K562 (cell line): Measurements from ENCODE around the gene IP6K3. TPM values are rescaled to one million over a fixed set of nuclear protein-coding genes. Genes with fewer than 3 reads are reported as not detected.
A peak's percentile ranks its signal among the peaks of the same experiment; 100 is the strongest.

Experiments used
- EP300 ChIP-seq: IDR thresholded peaks from 2 replicates; pipeline ENCODE4 v1.6.1; 2012; ENCODE audit warnings: low read length, improper control_type of control experiment
- HIVEP1 ChIP-seq: fragments of 250-450 bp; sonication (Bioruptor Pico); IDR thresholded peaks from 2 replicates; pipeline ENCODE4 v1.4.0; 2020; ENCODE audit warnings: mild to moderate bottlenecking
- HNRNPK ChIP-seq: fragments of 200-400 bp; formaldehyde crosslinking; IDR thresholded peaks from one replicate; pipeline ENCODE4 v1.6.1; 2018; ENCODE audit warnings: mild to moderate bottlenecking, low read depth, low read length; ENCODE audit not compliant: poor library complexity, severe bottlenecking
- LCOR ChIP-seq: sonication (generic); formaldehyde crosslinking; IDR thresholded peaks from 2 replicates; pipeline ENCODE4 v1.8.0; 2022; ENCODE audit warnings: mild to moderate bottlenecking, missing genetic modification reagents
- MCM2 ChIP-seq: fragments of 450-650 bp; IDR thresholded peaks from 2 replicates; pipeline ENCODE4 v1.6.1; 2017; ENCODE audit warnings: low read depth, mild to moderate bottlenecking
- NCOA2 ChIP-seq, 2 experiments: fragments of 450-650 bp; IDR thresholded peaks; 2 replicates each; pipeline ENCODE4 v1.6.1; 2018; ENCODE audit warnings: mild to moderate bottlenecking in 2 of 2, moderate library complexity in 1 of 2; ENCODE audit not compliant: partially characterized antibody in 2 of 2
- NFIC ChIP-seq: fragments of 450-650 bp; IDR thresholded peaks from 2 replicates; pipeline ENCODE4 v1.6.1; 2017; ENCODE audit warnings: mild to moderate bottlenecking, inconsistent platforms
- PML ChIP-seq: IDR thresholded peaks from 2 replicates; pipeline ENCODE4 v1.6.1; 2012; ENCODE audit warnings: low read length, inconsistent platforms
- ZNF324 ChIP-seq: fragments of 250-450 bp; sonication (Bioruptor Pico); IDR thresholded peaks from 2 replicates; pipeline ENCODE4 v1.4.0; 2020; ENCODE audit warnings: mild to moderate bottlenecking
- ZNF384 ChIP-seq: IDR thresholded peaks from 2 replicates; pipeline ENCODE4 v1.6.1; 2012; ENCODE audit warnings: low read depth, low read length, improper control_type of control experiment
- polyA plus RNA-seq, 8 experiments: library from polyadenylated mRNA; depleted of rRNA in 4 of 8; stranded (reverse) in 5 of 8; unstranded in 3 of 8; fragments of >200 nt; fragmentation: Nextera tagmentation in 2 of 8; fragmentation: Illumina TruSeq in 1 of 8; extraction: Ambion mirVana in 2 of 8; extraction: Trizol in 1 of 8; gene quantifications; 2 replicates each; pipeline versions ENCODE4 v1.2.1 to v1.2.3, GENCODE V29; 2011 to 2014; ENCODE audit warnings: inconsistent platforms in 1 of 8, missing spikeins in 1 of 8
- total RNA-seq, 7 experiments: library from RNA; depleted of rRNA in 6 of 7; stranded (reverse); fragments of >200 nt in 6 of 7; fragmentation: Illumina TruSeq in 2 of 7; extraction: Trizol in 2 of 7; gene quantifications; 2 replicates each; pipeline versions ENCODE4 v1.2.1 to v1.2.3, GENCODE V29; 2011 to 2021; ENCODE audit warnings: low replicate concordance in 1 of 7
- TF ChIP-seq, protein P1 (sequence below): fragments of 250-450 bp; sonication (Bioruptor Pico); IDR thresholded peaks from 2 replicates; pipeline ENCODE4 v1.4.0; 2020; ENCODE audit warnings: borderline replicate concordance
- TF ChIP-seq, protein P2 (sequence below): fragments of 450-650 bp; IDR thresholded peaks from 2 replicates; pipeline ENCODE4 v1.6.1; 2017; ENCODE audit warnings: mild to moderate bottlenecking, moderate library complexity
- TF ChIP-seq, protein P3 (sequence below): sonication (generic); formaldehyde crosslinking; IDR thresholded peaks from 2 replicates; pipeline ENCODE4 v1.8.1; 2023; ENCODE audit warnings: mild to moderate bottlenecking, missing genetic modification reagents

The IP6K3 gene
- total and polyA plus RNA-seq, 9 of the 15 experiments (the other 6 are each of a cell fraction or from before 2014, with no cell fraction given) = not detected

DNA sequence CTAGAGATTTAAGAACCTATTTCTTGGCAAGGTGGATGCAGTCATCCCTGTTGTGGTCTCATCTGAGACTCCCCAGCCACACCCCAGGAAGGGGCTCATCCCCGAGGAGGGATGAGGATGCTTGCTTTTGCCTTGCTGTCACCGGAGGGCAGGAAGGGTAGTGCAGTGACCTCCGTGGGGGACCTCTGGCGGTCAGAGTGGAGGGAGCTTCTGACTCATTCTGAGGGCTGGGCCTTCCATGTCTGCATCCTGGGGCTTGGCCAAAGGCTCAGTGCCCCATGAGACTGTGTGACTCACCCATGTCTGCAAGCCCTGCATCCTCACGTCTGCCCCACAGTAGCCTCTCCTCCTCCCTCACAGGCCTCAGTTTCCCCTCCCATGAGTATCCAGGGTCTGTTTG is 73.9 kb downstream of the IP6K3 start (continued):
- TF ChIP-seq NFIC (peak; percentile 24; the same call in 1 of the 2 replicates), EP300 (no peak), ZNF324 (CRISPR knock-in tag) (no peak), MCM2 (no peak), ZNF384 (no peak), LCOR (no peak), NCOA2 (IDR thresholded peaks at IDR 0.05; ENCODE audit: partially characterized antibody in 2 of 2) (no peak), HIVEP1 (no peak), PML (no peak), HNRNPK (no peak)
- TF ChIP-seq, protein P1, sequence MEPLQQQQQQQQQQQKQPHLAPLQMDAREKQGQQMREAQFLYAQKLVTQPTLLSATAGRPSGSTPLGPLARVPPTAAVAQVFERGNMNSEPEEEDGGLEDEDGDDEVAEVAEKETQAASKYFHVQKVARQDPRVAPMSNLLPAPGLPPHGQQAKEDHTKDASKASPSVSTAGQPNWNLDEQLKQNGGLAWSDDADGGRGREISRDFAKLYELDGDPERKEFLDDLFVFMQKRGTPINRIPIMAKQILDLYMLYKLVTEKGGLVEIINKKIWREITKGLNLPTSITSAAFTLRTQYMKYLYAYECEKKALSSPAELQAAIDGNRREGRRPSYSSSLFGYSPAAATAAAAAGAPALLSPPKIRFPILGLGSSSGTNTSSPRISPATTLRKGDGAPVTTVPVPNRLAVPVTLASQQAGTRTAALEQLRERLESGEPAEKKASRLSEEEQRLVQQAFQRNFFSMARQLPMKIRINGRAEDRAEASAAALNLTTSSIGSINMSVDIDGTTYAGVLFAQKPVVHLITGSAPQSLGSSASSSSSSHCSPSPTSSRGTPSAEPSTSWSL (CRISPR knock-in tag) = no peak
- TF ChIP-seq, protein P2, sequence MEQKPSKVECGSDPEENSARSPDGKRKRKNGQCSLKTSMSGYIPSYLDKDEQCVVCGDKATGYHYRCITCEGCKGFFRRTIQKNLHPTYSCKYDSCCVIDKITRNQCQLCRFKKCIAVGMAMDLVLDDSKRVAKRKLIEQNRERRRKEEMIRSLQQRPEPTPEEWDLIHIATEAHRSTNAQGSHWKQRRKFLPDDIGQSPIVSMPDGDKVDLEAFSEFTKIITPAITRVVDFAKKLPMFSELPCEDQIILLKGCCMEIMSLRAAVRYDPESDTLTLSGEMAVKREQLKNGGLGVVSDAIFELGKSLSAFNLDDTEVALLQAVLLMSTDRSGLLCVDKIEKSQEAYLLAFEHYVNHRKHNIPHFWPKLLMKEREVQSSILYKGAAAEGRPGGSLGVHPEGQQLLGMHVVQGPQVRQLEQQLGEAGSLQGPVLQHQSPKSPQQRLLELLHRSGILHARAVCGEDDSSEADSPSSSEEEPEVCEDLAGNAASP = no peak
- TF ChIP-seq, protein P3, sequence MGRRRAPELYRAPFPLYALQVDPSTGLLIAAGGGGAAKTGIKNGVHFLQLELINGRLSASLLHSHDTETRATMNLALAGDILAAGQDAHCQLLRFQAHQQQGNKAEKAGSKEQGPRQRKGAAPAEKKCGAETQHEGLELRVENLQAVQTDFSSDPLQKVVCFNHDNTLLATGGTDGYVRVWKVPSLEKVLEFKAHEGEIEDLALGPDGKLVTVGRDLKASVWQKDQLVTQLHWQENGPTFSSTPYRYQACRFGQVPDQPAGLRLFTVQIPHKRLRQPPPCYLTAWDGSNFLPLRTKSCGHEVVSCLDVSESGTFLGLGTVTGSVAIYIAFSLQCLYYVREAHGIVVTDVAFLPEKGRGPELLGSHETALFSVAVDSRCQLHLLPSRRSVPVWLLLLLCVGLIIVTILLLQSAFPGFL (CRISPR knock-in tag) = no peak
